ENCODE data around the gene BMP8A. TPM values are rescaled to one million over a fixed set of nuclear protein-coding genes. Genes with fewer than 3 reads are reported as not detected.
"Not testable (repeated sequence)": the region's sequence is repeated elsewhere in the genome, so short reads cannot be mapped to it uniquely, and the experiment has no call there.

The BMP8A gene
- total RNA-seq, 1 donor from 2014 or later: not detected

GRCh38 chr1:39489567-39490239, 1.7 kb upstream of the BMP8A start:
- peaks cover 66% of the 10 kb centered on the region for H3K27me3 ChIP-seq
- H3K36me3 ChIP-seq: peaks cover 14% of the 10 kb centered on the region
- Mint-ChIP-seq H3K27me3 (ENCODE audit: insufficient read depth, low read depth) (peaks cover 38% of the 10 kb centered on the region), H3K9me3 (no peaks in the 10 kb centered on the region), H3K4me3 (peak overlapping the region; percentile 63), H3K27ac (no peak overlapping the region), H3K36me3 (peaks cover 14% of the 10 kb centered on the region), H3K4me1 (no peaks in the 10 kb centered on the region)
- TF ChIP-seq EZH2 (IDR thresholded peaks at IDR 0.05) (no peak), CTCF (IDR thresholded peaks at IDR 0.05) (no peak), EZH2phosphoT487 (IDR thresholded peaks at IDR 0.05) (no peak)
- H3K9me3 ChIP-seq (ENCODE audit: low read depth): no peaks in the 10 kb centered on the region
- H2AFZ ChIP-seq (replicated peaks): no peak overlapping the region
- no peaks in the 10 kb centered on the region for H3K79me2 ChIP-seq (ENCODE audit: low read depth)
- H3K9ac ChIP-seq: no peak overlapping the region
- H4K20me1 ChIP-seq (ENCODE audit: low read depth): peaks cover 25% of the 10 kb centered on the region
- peaks cover 45% of the 10 kb centered on the region for H3F3A ChIP-seq (ENCODE audit: low read depth)
- H3K27ac ChIP-seq: no peak overlapping the region
- no peak overlapping the region for H3K4me3 ChIP-seq
- no peaks in the 10 kb centered on the region for H3K4me1 ChIP-seq
- no peak overlapping the region for H3K4me2 ChIP-seq
- DNase-seq (ENCODE audit: low spot score): no peak

- Mint-ChIP-seq H3K9me3 (no peaks in the 10 kb centered on the region), H3K27me3 (ENCODE audit: insufficient read depth, low read depth) (peaks cover 39% of the 10 kb centered on the region), H3K4me1 (no peaks in the 10 kb centered on the region), H3K4me3 (peak overlapping the region; percentile 70), H3K27ac (no peak overlapping the region), H3K36me3 (peaks cover 7% of the 10 kb centered on the region)
- no peaks in the 10 kb centered on the region for H3K79me2 ChIP-seq (ENCODE audit: low read depth)
- peaks cover 14% of the 10 kb centered on the region for H3K36me3 ChIP-seq
- H3F3A ChIP-seq (ENCODE audit: low read depth): peaks cover 45% of the 10 kb centered on the region
- H4K20me1 ChIP-seq (ENCODE audit: low read depth): peaks cover 25% of the 10 kb centered on the region
- H3K27me3 ChIP-seq: peaks cover 70% of the 10 kb centered on the region
- H2AFZ ChIP-seq (replicated peaks): peak overlapping the region; percentile 96
- peak overlapping the region; percentile 50 for H3K4me3 ChIP-seq
- H3K9ac ChIP-seq: no peak overlapping the region
- H3K9me3 ChIP-seq (ENCODE audit: low read depth): no peaks in the 10 kb centered on the region
- H3K27ac ChIP-seq: no peak overlapping the region
- peak; percentile 44 for DNase-seq (ENCODE audit: low spot score)
- TF ChIP-seq EZH2phosphoT487 (IDR thresholded peaks at IDR 0.05) (peak; percentile 90), CTCF (IDR thresholded peaks at IDR 0.05) (no peak), EZH2 (IDR thresholded peaks at IDR 0.05) (peak; percentile 97)
- H3K4me2 ChIP-seq: peak overlapping the region; percentile 74
- H3K4me1 ChIP-seq: no peaks in the 10 kb centered on the region
Measured at GRCh38 chr1:39490596-39491145, 765 bp upstream of the BMP8A start.

GRCh38 chr1:39492118-39493042, 944 bp downstream of the BMP8A start:
- H3K36me3 Mint-ChIP-seq; H3K36me3 ChIP-seq; H3K79me2 ChIP-seq (ENCODE audit: low read depth); H3K27ac ChIP-seq; H2AFZ ChIP-seq (replicated peaks); H3K4me1 ChIP-seq; H3K4me2 ChIP-seq; H3K9ac ChIP-seq; H3K4me1 Mint-ChIP-seq; H3K9me3 Mint-ChIP-seq; H3K27ac Mint-ChIP-seq; H3K9me3 ChIP-seq (ENCODE audit: low read depth): not testable (repeated sequence)
- Histone ChIP-seq H3K27me3 (peaks cover 79% of the 10 kb centered on the region), H3K4me3 (peak overlapping the region; percentile 50), H3F3A (ENCODE audit: low read depth) (peaks cover 29% of the 10 kb centered on the region), H4K20me1 (ENCODE audit: low read depth) (peaks cover 20% of the 10 kb centered on the region)
- Mint-ChIP-seq H3K27me3 (ENCODE audit: insufficient read depth, low read depth) (peaks cover 37% of the 10 kb centered on the region), H3K4me3 (peak overlapping the region; percentile 76)
- DNase-seq (ENCODE audit: low spot score): peak; percentile 16
- TF ChIP-seq EZH2phosphoT487 (IDR thresholded peaks at IDR 0.05): peak; percentile 41

- H3K27me3 ChIP-seq: peaks cover 78% of the 10 kb centered on the region
- peak overlapping the region; percentile 75 for H3K4me3 Mint-ChIP-seq
- H3K9me3 Mint-ChIP-seq; H3K4me3 ChIP-seq; H3K36me3 Mint-ChIP-seq; H3K27ac ChIP-seq; DNase-seq (ENCODE audit: low spot score); H3K4me2 ChIP-seq; H2AFZ ChIP-seq (replicated peaks); H3K27ac Mint-ChIP-seq; H3K9ac ChIP-seq; H3K4me1 ChIP-seq; H3K36me3 ChIP-seq; H3K9me3 ChIP-seq (ENCODE audit: low read depth); H3K79me2 ChIP-seq (ENCODE audit: low read depth); H3K4me1 Mint-ChIP-seq: not testable (repeated sequence)
- peaks cover 14% of the 10 kb centered on the region for H4K20me1 ChIP-seq (ENCODE audit: low read depth)
- peaks cover 37% of the 10 kb centered on the region for H3K27me3 Mint-ChIP-seq (ENCODE audit: insufficient read depth, low read depth)
- peaks cover 22% of the 10 kb centered on the region for H3F3A ChIP-seq (ENCODE audit: low read depth)
Measured at GRCh38 chr1:39493043-39493810, 1.8 kb downstream of the BMP8A start.
